ENCODE results near the gene MAPK8IP1.

- TF ChIP-seq, protein P1, sequence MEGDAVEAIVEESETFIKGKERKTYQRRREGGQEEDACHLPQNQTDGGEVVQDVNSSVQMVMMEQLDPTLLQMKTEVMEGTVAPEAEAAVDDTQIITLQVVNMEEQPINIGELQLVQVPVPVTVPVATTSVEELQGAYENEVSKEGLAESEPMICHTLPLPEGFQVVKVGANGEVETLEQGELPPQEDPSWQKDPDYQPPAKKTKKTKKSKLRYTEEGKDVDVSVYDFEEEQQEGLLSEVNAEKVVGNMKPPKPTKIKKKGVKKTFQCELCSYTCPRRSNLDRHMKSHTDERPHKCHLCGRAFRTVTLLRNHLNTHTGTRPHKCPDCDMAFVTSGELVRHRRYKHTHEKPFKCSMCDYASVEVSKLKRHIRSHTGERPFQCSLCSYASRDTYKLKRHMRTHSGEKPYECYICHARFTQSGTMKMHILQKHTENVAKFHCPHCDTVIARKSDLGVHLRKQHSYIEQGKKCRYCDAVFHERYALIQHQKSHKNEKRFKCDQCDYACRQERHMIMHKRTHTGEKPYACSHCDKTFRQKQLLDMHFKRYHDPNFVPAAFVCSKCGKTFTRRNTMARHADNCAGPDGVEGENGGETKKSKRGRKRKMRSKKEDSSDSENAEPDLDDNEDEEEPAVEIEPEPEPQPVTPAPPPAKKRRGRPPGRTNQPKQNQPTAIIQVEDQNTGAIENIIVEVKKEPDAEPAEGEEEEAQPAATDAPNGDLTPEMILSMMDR (IDR thresholded peaks at IDR 0.05) = no peak
- TF ChIP-seq EZH2 (IDR thresholded peaks at IDR 0.05; ENCODE audit: borderline replicate concordance, insufficient read depth, low read depth, low read length, poor library complexity, severe bottlenecking) = no peak
Observed at GRCh38 chr11:45856044-45856468, 29.4 kb upstream of the MAPK8IP1 start.

Data from B cell (primary cell).